ENCODE data around the gene UGT1A1.
"Not testable (repeated sequence)": the region's sequence is repeated elsewhere in the genome, so short reads cannot be mapped to it uniquely, and the experiment has no call there.

Gene UGT1A1

DNA sequence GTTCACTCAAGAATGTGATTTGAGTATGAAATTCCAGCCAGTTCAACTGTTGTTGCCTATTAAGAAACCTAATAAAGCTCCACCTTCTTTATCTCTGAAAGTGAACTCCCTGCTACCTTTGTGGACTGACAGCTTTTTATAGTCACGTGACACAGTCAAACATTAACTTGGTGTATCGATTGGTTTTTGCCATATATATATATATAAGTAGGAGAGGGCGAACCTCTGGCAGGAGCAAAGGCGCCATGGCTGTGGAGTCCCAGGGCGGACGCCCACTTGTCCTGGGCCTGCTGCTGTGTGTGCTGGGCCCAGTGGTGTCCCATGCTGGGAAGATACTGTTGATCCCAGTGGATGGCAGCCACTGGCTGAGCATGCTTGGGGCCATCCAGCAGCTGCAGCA lies at the start of gene UGT1A1:
UGT1A1 (plus strand) TSS at position 228 of the 400 bp plus-strand sequence; CDS start at position 246, 18 bp downstream.
- DNase-seq (ENCODE audit: low spot score), result no peak

DNA sequence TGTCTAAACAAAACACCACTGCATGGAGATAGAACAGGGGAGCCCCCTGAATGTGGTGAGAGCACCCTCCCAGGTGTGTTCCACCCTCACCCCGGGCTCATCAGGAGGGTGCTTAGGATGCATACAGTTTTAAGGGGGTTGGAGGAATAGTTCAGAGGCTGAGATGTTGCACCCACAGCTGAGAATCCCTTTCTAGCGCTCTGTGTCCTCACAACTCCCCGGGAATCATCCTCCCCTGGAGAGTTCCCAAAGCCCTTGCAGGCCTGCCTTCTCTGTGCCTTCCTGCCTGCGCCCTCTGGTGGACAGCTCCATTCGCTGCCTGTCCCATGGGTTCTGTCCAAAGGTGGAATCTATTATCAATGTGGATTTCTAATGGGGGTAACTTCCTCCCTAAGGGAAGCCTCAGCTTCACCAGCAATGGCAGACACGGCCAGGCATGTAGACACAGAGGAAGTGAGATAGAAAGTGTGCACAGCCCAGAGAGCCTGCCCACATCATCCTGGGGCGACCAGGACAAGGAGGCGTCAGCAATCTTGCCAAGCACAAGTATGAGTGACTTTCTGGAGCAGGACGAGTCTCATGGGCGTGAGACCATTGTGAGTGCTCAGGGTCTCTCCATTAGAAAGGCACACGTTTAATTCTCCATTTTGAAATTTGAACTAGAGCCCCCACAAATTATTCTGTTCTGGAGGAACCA lies 48.6 kb upstream of the UGT1A1 start:
- peak; percentile 80 for DNase-seq (ENCODE audit: low spot score)

GRCh38 chr2:233712611-233713261 lies 47.3 kb upstream of the UGT1A1 start, which contains the start of gene UGT1A5:
UGT1A5 (plus strand) TSS chr2:233712907; CDS start chr2:233712992, 85 bp downstream.
- no peak for DNase-seq (ENCODE audit: low spot score)

DNA sequence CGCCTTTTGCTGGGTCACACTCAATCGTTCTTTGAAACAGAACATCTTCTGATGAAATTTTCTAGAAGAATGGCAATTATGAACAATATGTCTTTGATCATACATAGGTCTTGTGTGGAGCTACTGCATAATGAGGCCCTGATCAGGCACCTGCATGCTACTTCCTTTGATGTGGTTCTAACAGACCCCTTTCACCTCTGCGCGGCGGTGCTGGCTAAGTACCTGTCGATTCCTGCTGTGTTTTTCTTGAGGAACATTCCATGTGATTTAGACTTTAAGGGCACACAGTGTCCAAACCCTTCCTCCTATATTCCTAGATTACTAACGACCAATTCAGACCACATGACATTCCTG lies 46.8 kb upstream of the UGT1A1 start:
- no peak for DNase-seq (ENCODE audit: low spot score)

DNA sequence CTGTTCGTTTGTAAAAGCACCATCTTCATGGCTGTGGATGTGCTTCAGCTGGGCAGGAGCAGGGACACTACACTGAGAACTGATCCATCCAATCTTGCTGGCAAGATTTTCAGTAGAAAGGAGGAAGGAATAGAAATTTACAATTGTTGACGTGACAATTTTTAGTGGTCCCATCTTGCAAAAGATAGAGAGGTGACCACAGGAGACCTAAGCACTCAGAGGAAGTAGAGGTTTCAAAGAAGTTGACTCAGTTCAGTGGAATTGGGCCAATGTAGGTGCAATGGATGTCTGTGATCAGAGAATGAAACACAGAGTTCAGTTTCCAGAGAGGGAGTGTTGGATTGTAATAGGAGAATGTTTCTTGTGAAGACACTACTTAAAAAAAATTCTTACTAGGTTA lies 45.9 kb upstream of the UGT1A1 start:
- no peak for DNase-seq (ENCODE audit: low spot score)

DNA sequence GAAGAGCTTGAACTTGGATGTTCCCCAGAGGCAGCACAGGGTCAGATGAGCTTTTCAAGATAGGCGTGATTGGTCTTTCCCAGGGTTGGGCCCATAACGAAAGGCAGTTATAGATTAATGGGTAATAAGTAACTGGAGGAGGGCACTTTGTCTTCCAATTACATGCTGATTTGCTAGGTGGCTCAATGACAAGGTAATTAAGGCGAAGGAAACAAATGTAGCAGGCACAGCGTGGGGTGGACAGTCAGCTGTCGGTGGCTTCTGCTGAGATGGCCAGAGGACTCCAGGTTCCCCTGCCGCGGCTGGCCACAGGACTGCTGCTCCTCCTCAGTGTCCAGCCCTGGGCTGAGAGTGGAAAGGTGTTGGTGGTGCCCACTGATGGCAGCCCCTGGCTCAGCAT lies 41.5 kb upstream of the UGT1A1 start, which contains the start of gene UGT1A4:
UGT1A4 (plus strand) TSS at position 185 of the 400 bp plus-strand sequence; CDS start at position 270, 85 bp downstream.
- DNase-seq (ENCODE audit: low spot score), result no peak

DNA sequence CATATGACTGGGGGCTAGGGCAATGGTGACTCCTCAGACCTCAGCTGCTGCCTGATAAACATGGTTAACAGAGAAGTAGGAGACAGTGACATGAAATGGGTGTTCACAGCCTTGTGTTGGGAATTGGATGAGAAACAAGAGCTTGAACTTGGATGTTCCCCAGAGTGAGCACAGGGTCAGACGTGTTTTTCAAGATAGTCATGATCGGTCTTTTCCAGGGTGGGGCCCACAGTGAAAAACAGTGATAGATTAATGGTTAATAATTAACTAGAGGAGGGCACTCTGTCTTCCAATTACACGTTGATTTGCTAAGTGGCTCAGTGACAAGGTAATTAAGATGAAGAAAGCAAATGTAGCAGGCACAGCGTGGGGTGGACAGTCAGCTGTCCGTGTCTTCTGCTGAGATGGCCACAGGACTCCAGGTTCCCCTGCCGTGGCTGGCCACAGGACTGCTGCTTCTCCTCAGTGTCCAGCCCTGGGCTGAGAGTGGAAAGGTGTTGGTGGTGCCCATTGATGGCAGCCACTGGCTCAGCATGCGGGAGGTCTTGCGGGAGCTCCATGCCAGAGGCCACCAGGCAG lies 31.3 kb upstream of the UGT1A1 start, which contains the start of gene UGT1A3:
UGT1A3 (plus strand) TSS at position 320 of the 579 bp plus-strand sequence; CDS start at position 405, 85 bp downstream.
- DNase-seq (ENCODE audit: low spot score), result no peak

- DNase-seq (ENCODE audit: low spot score), result not testable (repeated sequence)
Observed at GRCh38 chr2:233736868-233737653, 23.0 kb upstream of the UGT1A1 start.

- DNase-seq (ENCODE audit: low spot score), result no peak
Observed at GRCh38 chr2:233740870-233741269, 19.2 kb upstream of the UGT1A1 start.

GRCh38 chr2:233743464-233744259 lies 16.4 kb upstream of the UGT1A1 start:
- no peak for DNase-seq (ENCODE audit: low spot score)

- no peak for DNase-seq (ENCODE audit: low spot score)
Observed at GRCh38 chr2:233745073-233745755, 14.9 kb upstream of the UGT1A1 start.

GRCh38 chr2:233745838-233746237 lies 14.2 kb upstream of the UGT1A1 start:
- not testable (repeated sequence) for DNase-seq (ENCODE audit: low spot score)

DNA sequence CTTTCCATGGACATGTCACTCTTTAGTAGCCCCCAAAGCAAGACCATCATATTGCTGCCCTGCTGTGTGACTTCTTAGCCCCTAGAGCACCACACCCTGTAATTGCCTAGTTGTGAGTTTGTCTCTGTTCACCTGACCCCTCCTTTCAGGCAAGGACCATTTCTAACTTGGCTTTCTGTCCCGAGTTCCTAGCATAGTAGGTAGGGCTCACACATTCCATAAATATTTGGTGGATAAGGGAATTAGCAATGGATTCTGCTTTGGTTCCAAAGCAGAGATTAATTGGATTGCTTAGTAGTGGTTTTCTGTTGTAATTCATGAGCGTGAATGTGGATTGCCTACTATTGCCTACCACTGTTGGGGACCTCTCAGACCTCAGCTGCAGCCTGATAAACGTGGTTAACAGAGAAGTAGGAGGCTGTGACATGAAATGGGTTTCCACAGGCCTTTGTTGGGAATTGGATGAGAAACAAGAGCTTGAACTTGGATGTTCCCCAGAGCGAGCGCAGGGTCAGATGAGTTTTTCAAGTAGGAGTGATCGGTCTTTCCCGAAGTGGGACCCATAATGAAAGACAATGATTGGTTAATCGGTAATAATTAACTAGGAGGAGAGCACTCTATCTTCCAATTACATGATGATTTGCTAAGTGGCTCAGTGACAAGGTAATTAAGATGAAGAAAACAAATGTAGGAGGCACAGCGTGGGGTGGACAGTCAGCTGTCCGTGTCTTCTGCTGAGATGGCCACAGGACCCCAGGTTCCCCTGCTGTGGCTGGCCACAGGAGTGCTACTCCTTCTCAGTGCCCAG lies 13.4 kb upstream of the UGT1A1 start:
- DNase-seq (ENCODE audit: low spot score), result no peak

- no peak for DNase-seq (ENCODE audit: low spot score)
Observed at GRCh38 chr2:233747283-233747544, 12.9 kb upstream of the UGT1A1 start.

GRCh38 chr2:233750689-233751088 lies 9.4 kb upstream of the UGT1A1 start:
- not testable (repeated sequence) for DNase-seq (ENCODE audit: low spot score)

- not testable (repeated sequence) for DNase-seq (ENCODE audit: low spot score)
Observed at GRCh38 chr2:233751212-233752009, 8.7 kb upstream of the UGT1A1 start.

DNA sequence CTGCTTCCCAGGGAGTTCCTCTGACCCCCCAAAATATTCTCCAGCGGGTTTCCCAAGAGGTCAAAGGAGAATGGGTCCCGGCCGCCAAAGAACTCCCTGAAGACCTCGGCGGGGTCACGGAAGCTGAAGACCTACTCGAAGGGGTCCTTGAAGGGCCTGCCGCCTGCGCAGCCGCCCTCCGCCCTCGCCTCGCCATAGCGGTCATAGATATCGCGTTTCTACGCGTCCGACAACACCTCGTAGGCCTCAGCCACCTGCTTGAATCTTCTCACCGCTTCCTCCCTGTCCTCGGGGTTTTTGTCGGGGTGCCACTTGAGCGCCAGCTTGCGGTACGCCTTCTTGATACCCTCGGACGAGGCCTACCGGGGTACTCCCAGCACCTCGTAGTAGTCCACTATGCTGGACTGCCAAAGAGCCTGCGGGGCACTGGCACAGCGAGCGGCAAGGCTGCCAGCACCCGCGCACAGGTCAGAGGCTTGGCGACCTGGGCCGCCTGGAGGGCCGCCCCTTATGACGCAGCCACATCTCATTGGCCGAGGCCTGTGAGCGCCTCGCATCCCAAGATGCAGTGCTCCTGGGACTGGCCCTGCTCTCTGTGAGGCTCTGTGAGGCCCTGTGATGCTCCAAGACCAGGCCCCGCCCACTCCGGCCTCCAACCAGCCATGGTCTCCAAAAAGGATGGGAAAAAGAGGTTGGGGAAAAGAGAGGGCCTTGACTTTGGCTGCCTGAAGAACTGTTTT lies 5.0 kb upstream of the UGT1A1 start:
- DNase-seq (ENCODE audit: low spot score), result no peak

GRCh38 chr2:233756429-233757081 lies 3.5 kb upstream of the UGT1A1 start:
- DNase-seq (ENCODE audit: low spot score), result no peak

Measured in iPS-NIHi11 (cell line).